Hindlimb muscle (tissue), 1 donor: Measurements from ENCODE around the gene APOA4. TPM values are rescaled to one million over a fixed set of nuclear protein-coding genes. Genes with fewer than 3 reads are reported as not detected.
"Not testable (repeated sequence)": the region's sequence is repeated elsewhere in the genome, so short reads cannot be mapped to it uniquely, and the experiment has no call there.

Experiments used
- DNase-seq: peaks from one replicate; pipeline ENCODE4 v3.0.0-alpha.2; 2013
- polyA plus RNA-seq: library from polyadenylated mRNA; unstranded; fragments of 120-200 nt; gene quantifications from one replicate; pipeline ENCODE4 v1.2.1, GENCODE V29; 2013; ENCODE audit not compliant: insufficient read length

APOA4 gene
- polyA plus RNA-seq, 1 donor = not detected

- no peak for DNase-seq
Measured at GRCh38 chr11:116829525-116830183, 6.5 kb upstream of the APOA4 start, which contains the start of gene APOC3. TSS of gene APOC3 (plus strand) at chr11:116829907. CDS start at chr11:116830583, 676 bp downstream.

GRCh38 chr11:116828632-116829524, 5.8 kb upstream of the APOA4 start:
- no peak for DNase-seq

DNA sequence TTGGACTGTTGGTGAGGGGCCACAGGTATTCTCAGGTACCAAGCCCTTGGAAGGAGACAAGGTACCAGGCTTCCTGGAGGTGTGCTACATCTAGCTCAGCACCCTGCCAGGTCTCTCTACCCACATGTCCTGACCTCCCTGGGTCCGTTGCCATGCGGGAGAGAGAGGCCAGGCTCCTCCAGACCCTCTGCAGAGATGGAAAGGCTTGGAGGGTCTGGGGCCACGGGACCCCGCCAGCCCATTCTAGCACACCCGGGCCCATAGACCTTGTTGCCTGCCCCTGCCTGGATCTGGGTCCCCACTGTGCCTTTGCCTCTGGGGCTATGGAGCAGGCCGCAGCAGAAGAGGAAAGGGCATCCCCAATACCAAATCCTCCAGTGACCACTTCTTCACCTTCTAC, 4.4 kb upstream of the APOA4 start:
- DNase-seq = no peak

- no peak for DNase-seq
Measured at GRCh38 chr11:116826751-116827431, 3.8 kb upstream of the APOA4 start.

GRCh38 chr11:116825854-116826750, 3.0 kb upstream of the APOA4 start:
- no peak for DNase-seq

DNA sequence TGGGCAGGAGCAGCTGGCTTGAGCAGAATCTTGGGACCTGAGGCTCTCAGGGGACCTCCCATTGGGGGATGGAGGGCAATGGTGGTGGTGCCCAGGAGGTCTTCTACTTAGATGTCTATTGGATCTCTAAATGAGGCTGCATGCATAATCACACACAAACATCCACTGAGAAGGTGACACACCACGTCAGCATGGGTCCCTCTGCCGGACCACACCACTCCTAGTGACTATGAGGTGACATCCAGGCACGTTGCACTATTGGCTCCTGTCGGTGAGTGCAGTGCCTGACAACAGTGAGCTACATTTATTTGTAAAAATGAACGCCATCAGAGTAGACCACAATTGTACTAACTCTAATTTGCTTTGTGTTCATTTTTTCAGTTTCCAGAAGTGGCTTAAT, 2.3 kb upstream of the APOA4 start:
- no peak for DNase-seq

GRCh38 chr11:116822575-116822974, 529 bp downstream of the APOA4 start:
- no peak for DNase-seq

DNA sequence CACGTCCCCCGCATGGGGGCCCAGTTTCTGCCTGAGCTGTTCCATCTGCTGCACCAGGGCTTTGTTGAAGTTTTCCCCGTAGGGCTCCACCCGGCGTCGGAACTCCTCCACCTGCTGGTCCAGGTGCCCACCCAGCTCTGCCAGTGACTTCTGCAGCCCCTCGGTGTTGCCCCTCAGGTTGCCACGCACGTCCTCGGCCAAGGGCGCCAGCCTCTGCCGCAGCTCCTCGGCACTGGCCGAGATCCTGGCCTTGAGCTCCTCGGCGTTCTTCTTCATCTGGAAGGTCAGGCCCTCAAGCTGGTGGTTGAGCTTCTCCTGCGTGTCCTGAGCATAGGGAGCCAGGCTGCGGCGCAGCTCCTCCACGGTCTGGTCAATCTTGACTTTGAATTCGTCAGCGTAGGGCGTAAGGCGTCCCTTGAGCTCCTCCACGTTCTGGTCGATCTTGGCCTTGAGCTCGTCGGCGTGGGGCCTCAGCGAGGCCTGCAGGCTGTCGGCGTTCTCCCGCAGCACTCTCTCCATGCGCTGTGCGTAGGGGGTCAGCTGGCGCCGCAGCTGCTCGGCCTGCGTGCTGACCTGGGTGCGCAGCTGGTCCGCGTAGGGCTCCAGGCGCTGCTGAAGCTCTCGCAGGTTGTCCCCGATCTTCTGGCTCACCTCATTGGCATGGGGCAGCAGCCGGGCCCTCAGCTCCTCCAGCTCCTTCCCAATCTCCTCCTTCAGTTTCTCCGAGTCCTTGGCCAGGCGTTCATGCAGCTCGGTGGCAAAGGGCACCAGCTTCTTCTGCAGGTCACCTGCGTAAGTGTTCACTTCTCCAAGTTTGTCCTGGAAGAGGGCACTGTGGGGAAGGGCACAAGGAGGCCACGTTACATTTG, 1.8 kb downstream of the APOA4 start:
- no peak for DNase-seq

- DNase-seq = no peak
Measured at GRCh38 chr11:116819049-116819448, 4.1 kb downstream of the APOA4 start.

GRCh38 chr11:116814502-116814901, 8.6 kb downstream of the APOA4 start:
- no peak for DNase-seq

- no peak for DNase-seq
Measured at GRCh38 chr11:116813781-116814471, 9.2 kb downstream of the APOA4 start.

DNA sequence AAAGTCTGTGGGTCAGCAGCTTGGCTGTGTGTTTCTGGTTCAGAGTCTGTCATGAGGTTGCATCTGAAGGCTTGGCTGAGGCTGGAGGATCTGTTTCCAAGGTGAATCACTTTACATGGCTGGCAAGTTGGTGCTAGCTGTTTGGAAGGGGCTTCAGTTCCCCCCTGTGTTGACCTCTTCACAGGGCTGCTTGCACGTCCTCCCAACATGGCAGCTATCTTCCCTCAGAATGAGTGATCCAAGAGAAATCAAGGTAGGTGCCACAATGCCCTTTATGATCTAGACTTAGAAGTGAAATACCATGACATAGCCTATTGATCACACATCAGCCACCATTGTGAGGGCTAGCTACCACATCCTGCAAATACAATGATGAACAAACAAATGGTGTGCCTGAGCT, 9.9 kb downstream of the APOA4 start:
- DNase-seq = no peak

- no peak for DNase-seq
Measured at GRCh38 chr11:116812109-116812508, 11.0 kb downstream of the APOA4 start.

DNA sequence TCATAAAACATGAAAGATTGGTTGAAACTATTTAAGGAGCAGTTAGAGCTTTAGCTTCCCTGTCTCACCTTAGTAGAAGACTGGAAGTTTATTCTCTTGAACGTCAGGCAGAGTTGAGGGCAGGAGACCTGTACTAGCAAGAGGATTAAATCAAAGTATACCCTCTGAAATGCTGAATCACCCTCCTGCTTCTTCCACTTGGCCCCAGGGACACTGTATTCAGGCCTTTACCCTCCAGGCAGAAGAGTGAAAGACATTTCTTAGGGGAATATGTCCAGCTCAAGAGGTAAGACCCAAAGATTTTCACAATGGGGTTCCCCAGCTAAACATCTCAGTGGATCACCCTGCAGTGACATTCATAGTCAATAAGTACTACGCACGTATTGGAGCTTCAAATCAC, 11.9 kb downstream of the APOA4 start:
- no peak for DNase-seq

GRCh38 chr11:116808262-116809175, 14.6 kb downstream of the APOA4 start:
- DNase-seq = no peak

DNA sequence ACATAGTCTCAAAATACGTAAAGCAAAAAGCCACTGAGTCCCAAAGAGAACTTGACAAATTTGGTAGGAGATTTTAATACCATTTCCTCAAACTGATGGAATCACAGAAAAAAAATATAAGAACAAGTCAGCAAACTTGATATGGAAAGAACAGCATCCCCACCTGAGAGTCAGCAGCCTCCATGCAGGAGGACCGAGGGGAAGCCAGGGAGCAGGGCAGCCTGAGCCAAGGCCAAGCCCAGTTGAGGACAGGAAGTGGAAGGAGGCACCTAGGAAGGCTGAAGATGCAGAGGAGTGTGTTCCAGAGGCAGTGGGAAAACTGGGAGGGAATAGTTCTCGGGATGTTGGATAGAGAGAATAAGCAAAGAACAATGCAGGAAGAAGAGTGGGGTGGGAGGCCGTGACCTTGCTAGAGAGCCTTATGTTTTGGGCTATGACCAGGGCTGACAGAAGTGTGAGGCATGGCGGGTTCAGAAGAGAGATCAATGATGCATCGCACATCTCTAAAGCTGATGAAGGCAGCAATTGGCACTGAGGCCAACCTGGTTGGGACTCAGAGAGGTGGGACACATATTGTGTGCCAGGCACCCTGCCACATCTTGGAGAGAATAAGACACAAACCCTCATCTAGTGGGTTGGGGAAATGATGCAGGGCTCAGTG, 15.4 kb downstream of the APOA4 start:
- no peak for DNase-seq

DNA sequence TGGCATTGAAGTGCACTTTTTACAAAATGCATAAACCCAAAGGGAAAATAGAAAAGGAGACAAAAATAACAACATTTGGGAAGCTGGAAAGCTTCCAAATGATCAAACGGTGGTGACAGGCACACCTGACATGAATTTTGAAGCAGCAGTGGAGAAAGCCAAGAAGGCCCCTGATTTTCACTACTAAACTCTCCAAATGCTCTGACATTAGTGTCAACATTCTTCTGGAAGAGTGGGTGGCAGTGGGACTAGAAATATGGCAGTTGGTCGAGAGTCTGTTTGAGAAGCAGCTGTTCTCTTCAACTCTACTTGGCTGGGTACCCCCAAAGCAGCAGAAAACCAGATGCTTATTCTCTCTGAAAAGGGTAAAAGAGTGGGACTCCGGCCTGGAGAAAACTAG, 19.1 kb downstream of the APOA4 start:
- no peak for DNase-seq

- DNase-seq = not testable (repeated sequence)
Measured at GRCh38 chr11:116801662-116802061, 21.4 kb downstream of the APOA4 start.

GRCh38 chr11:116800610-116801009, 22.5 kb downstream of the APOA4 start:
- no peak for DNase-seq
